Loucy (cell line): ENCODE measurements around the gene SIGLEC14.

Source experiments
- EZH2phosphoT487 ChIP-seq: fragments of 200-600 bp; IDR thresholded peaks from 2 replicates; pipeline ENCODE4 v1.6.1; 2018; ENCODE audit warnings: antibody characterized with exemption, mild to moderate bottlenecking, moderate library complexity, borderline replicate concordance
- TF ChIP-seq, protein P1 (sequence below): fragments of 200-600 bp; sonication (generic); conservative IDR thresholded peaks from 2 replicates; pipeline ENCODE4 v1.5.1; 2014; ENCODE audit warnings: mild to moderate bottlenecking, antibody characterized with exemption, low read length

DNA sequence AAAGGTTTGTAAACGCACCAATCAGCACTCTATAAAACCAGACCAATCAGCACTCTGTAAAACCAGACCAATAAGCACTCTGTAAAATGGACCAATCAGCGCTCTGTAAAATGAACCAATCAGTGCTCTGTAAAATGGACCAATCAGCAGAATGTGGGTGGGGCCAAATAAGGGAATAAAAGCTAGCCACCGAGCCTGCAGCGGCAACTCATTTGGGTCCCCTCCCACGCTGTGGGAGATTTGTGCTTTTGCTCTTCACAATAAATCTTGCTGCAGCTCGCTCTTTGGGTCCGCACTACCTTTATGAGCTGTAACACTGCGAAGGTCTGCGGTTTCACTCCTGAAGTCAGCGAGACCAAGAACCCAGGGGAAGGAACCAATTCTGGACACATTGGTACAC is 47.5 kb downstream of the SIGLEC14 start:
- TF ChIP-seq, protein P1, sequence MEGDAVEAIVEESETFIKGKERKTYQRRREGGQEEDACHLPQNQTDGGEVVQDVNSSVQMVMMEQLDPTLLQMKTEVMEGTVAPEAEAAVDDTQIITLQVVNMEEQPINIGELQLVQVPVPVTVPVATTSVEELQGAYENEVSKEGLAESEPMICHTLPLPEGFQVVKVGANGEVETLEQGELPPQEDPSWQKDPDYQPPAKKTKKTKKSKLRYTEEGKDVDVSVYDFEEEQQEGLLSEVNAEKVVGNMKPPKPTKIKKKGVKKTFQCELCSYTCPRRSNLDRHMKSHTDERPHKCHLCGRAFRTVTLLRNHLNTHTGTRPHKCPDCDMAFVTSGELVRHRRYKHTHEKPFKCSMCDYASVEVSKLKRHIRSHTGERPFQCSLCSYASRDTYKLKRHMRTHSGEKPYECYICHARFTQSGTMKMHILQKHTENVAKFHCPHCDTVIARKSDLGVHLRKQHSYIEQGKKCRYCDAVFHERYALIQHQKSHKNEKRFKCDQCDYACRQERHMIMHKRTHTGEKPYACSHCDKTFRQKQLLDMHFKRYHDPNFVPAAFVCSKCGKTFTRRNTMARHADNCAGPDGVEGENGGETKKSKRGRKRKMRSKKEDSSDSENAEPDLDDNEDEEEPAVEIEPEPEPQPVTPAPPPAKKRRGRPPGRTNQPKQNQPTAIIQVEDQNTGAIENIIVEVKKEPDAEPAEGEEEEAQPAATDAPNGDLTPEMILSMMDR, result no peak
- no peak for TF ChIP-seq EZH2phosphoT487
